ENCODE measurements around the gene PSTPIP1. TPM values are rescaled to one million over a fixed set of nuclear protein-coding genes. Genes with fewer than 3 reads are reported as not detected.

The PSTPIP1 gene
- polyA plus RNA-seq, 3 donors from 2014 or later, result 84.4 to 127 (median 99.3) TPM

- Mint-ChIP-seq H3K27ac (peak overlapping the region in 3 of 6 donors; percentile 57 to 78 (median 74)), H3K4me1 (peaks cover 33 to 37% of the 10 kb centered on the region in 2 donors), H3K9me3 (no peaks in the 10 kb centered on the region), H3K27me3 (ENCODE audit: low read depth in 3 of 3) (peaks cover 0 to 3% (median 3%) of the 10 kb centered on the region in 3 donors), H3K4me3 (no peak overlapping the region), H3K36me3 (peaks cover 0 to 14% (median 0%) of the 10 kb centered on the region in 3 donors)
- no peak for DNase-seq
Observed at GRCh38 chr15:77027697-77028450, 32.9 kb downstream of the PSTPIP1 start.

GRCh38 chr15:77028451-77029165 is 33.7 kb downstream of the PSTPIP1 start:
- no peak for DNase-seq
- Mint-ChIP-seq H3K27ac (peak overlapping the region in 3 of 6 donors; percentile 42 to 61 (median 48)), H3K4me3 (no peak overlapping the region), H3K4me1 (peaks cover 25 to 29% of the 10 kb centered on the region in 2 donors), H3K27me3 (ENCODE audit: low read depth in 3 of 3) (peaks cover under 1% of the 10 kb centered on the region in 3 donors), H3K9me3 (no peaks in the 10 kb centered on the region), H3K36me3 (peaks cover 0 to 14% (median 0%) of the 10 kb centered on the region in 3 donors)

- Mint-ChIP-seq H3K4me3 (no peak overlapping the region), H3K27me3 (ENCODE audit: low read depth in 3 of 3) (peaks cover 0 to 3% (median 3%) of the 10 kb centered on the region in 3 donors), H3K36me3 (peaks cover 0 to 14% (median 0%) of the 10 kb centered on the region in 3 donors), H3K4me1 (peaks cover 19 to 21% of the 10 kb centered on the region in 2 donors), H3K9me3 (no peaks in the 10 kb centered on the region), H3K27ac (peak overlapping the region in 5 of 6 donors; percentile 48 to 82 (median 65))
- no peak for DNase-seq
Observed at GRCh38 chr15:77029166-77030047, 34.5 kb downstream of the PSTPIP1 start.

- Mint-ChIP-seq H3K36me3 (peaks cover 0 to 14% (median 0%) of the 10 kb centered on the region in 3 donors), H3K4me1 (peaks cover 20% of the 10 kb centered on the region in 2 donors), H3K4me3 (no peak overlapping the region), H3K27ac (peak overlapping the region in 4 of 6 donors; percentile 48 to 82 (median 53)), H3K27me3 (ENCODE audit: low read depth in 3 of 3) (peaks cover 0 to 5% (median 3%) of the 10 kb centered on the region in 3 donors), H3K9me3 (no peaks in the 10 kb centered on the region)
- no peak for DNase-seq
Observed at GRCh38 chr15:77030048-77030927, 35.4 kb downstream of the PSTPIP1 start.

- H3K27me3 Mint-ChIP-seq (ENCODE audit: low read depth in 3 of 3), result peaks cover 0 to 5% (median 3%) of the 10 kb centered on the region in 3 donors
- H3K4me1 Mint-ChIP-seq, result peaks cover 15 to 16% of the 10 kb centered on the region in 2 donors
- DNase-seq, result no peak
- H3K36me3 Mint-ChIP-seq, result peaks cover 0 to 14% (median 0%) of the 10 kb centered on the region in 3 donors
- H3K4me3 Mint-ChIP-seq, result no peak overlapping the region
- H3K27ac Mint-ChIP-seq, result peak overlapping the region in 2 of 6 donors; percentile 30 to 36
- H3K9me3 Mint-ChIP-seq, result no peaks in the 10 kb centered on the region
Observed at GRCh38 chr15:77030928-77031375, 36.0 kb downstream of the PSTPIP1 start.

GRCh38 chr15:77031376-77032050 is 36.6 kb downstream of the PSTPIP1 start:
- peaks cover 0 to 16% (median 0%) of the 10 kb centered on the region in 3 donors for H3K36me3 Mint-ChIP-seq
- DNase-seq, result peak in 2 of 3 donors; percentile 32 to 37
- H3K4me1 Mint-ChIP-seq, result peaks cover 12 to 17% of the 10 kb centered on the region in 2 donors
- no peaks in the 10 kb centered on the region for H3K9me3 Mint-ChIP-seq
- H3K4me3 Mint-ChIP-seq, result no peak overlapping the region
- H3K27me3 Mint-ChIP-seq (ENCODE audit: low read depth in 3 of 3), result peaks cover 3 to 10% (median 7%) of the 10 kb centered on the region in 3 donors
- H3K27ac Mint-ChIP-seq, result peak overlapping the region in 5 of 6 donors; percentile 61 to 86 (median 81)

GRCh38 chr15:77032052-77032646 is 37.2 kb downstream of the PSTPIP1 start:
- Mint-ChIP-seq H3K9me3 (peaks cover 0 to under 1% (median 0%) of the 10 kb centered on the region in 6 donors), H3K36me3 (peaks cover 0 to 14% (median 0%) of the 10 kb centered on the region in 3 donors), H3K27me3 (ENCODE audit: low read depth in 3 of 3) (peaks cover 4 to 12% (median 10%) of the 10 kb centered on the region in 3 donors), H3K27ac (peak overlapping the region in 3 of 6 donors; percentile 81 to 86 (median 82)), H3K4me3 (no peak overlapping the region), H3K4me1 (peaks cover 7 to 14% of the 10 kb centered on the region in 2 donors)
- no peak for DNase-seq

- no peak overlapping the region for H3K4me3 Mint-ChIP-seq
- no peak for DNase-seq
- H3K9me3 Mint-ChIP-seq, result peaks cover 0 to 4% (median 0%) of the 10 kb centered on the region in 6 donors
- peaks cover 0 to 18% (median 0%) of the 10 kb centered on the region in 3 donors for H3K36me3 Mint-ChIP-seq
- H3K27me3 Mint-ChIP-seq (ENCODE audit: low read depth in 3 of 3), result peaks cover 4 to 19% (median 15%) of the 10 kb centered on the region in 3 donors
- peaks cover 5 to 13% of the 10 kb centered on the region in 2 donors for H3K4me1 Mint-ChIP-seq
- peak overlapping the region in 3 of 6 donors; percentile 35 to 91 (median 39) for H3K27ac Mint-ChIP-seq
Observed at GRCh38 chr15:77032647-77033416, 37.9 kb downstream of the PSTPIP1 start.

GRCh38 chr15:77033417-77033728 is 38.4 kb downstream of the PSTPIP1 start:
- Mint-ChIP-seq H3K4me1 (peaks cover 5 to 13% of the 10 kb centered on the region in 2 donors), H3K27me3 (ENCODE audit: low read depth in 3 of 3) (peaks cover 4 to 25% (median 20%) of the 10 kb centered on the region in 3 donors), H3K9me3 (peaks cover 0 to 5% (median 0%) of the 10 kb centered on the region in 6 donors), H3K4me3 (no peak overlapping the region), H3K36me3 (peaks cover 0 to 18% (median 0%) of the 10 kb centered on the region in 3 donors), H3K27ac (peak overlapping the region in 5 of 6 donors; percentile 35 to 91 (median 53))
- no peak for DNase-seq

- Mint-ChIP-seq H3K4me1 (peaks cover 5 to 10% of the 10 kb centered on the region in 2 donors), H3K9me3 (peaks cover 0 to 7% (median 0%) of the 10 kb centered on the region in 6 donors), H3K4me3 (no peak overlapping the region), H3K27me3 (ENCODE audit: low read depth in 3 of 3) (peaks cover 4 to 31% (median 21%) of the 10 kb centered on the region in 3 donors), H3K36me3 (peaks cover 0 to 15% (median 0%) of the 10 kb centered on the region in 3 donors), H3K27ac (peak overlapping the region; percentile 53 to 91 (median 76))
- DNase-seq, result no peak
Observed at GRCh38 chr15:77033729-77034671, 39.1 kb downstream of the PSTPIP1 start.

Data from immature natural killer cell (primary cell).